Metanephros (tissue), 2 donors: ENCODE data around the gene LMLN. TPM values are rescaled to one million over a fixed set of nuclear protein-coding genes. Genes with fewer than 3 reads are reported as not detected.

Experiments used
- small RNA-seq: library from RNA; depleted of rRNA; stranded (forward); fragments of <200 nt; gene quantifications from one replicate; pipeline ENCODE3, GENCODE V24; 2014; ENCODE audit warnings: low replicate concordance
- total RNA-seq: library from RNA; depleted of rRNA; stranded (reverse); fragments of >200 nt; gene quantifications from one replicate; pipeline ENCODE4 v1.2.3, GENCODE V29; 2014

Gene LMLN, protein sequence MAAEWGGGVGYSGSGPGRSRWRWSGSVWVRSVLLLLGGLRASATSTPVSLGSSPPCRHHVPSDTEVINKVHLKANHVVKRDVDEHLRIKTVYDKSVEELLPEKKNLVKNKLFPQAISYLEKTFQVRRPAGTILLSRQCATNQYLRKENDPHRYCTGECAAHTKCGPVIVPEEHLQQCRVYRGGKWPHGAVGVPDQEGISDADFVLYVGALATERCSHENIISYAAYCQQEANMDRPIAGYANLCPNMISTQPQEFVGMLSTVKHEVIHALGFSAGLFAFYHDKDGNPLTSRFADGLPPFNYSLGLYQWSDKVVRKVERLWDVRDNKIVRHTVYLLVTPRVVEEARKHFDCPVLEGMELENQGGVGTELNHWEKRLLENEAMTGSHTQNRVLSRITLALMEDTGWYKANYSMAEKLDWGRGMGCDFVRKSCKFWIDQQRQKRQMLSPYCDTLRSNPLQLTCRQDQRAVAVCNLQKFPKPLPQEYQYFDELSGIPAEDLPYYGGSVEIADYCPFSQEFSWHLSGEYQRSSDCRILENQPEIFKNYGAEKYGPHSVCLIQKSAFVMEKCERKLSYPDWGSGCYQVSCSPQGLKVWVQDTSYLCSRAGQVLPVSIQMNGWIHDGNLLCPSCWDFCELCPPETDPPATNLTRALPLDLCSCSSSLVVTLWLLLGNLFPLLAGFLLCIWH
- 8.0 TPM for total RNA-seq

DNA sequence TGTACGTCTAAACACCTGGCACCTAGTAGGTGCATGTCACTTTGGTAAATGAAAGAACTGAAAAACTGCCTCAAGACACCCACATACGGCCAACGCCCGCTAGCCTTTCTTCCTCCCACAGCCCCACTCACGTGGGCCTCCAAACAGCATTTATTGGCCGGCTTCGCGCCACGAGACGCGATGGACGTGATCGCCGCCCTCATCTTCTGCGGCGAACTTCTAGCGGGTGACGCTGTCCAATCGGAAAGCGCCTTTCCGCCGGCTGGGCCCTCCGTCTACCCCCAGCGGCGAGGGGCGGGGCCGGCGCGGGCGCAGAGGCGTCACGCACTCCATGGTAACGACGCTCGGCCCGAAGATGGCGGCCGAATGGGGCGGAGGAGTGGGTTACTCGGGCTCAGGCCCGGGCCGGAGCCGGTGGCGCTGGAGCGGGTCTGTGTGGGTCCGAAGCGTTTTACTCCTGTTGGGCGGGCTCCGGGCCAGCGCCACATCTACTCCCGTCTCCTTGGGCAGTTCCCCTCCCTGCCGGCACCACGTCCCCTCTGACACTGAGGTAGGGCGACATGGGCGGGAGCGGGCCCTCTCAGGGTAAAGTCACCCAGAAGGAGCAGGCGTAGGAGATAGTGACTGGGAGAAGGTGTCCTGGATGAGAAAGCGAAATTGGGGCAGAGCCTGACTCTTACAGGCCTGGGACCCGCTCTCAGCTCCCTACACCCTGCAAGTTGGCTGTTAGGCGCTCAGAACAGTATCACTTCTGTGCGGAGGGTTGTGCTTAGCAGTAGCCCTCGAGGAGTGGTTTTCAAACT, at the start of gene LMLN:
TSS of gene LMLN (plus strand) at position 327 of the 803 bp plus-strand sequence. CDS start at position 356, 29 bp downstream.

DNA sequence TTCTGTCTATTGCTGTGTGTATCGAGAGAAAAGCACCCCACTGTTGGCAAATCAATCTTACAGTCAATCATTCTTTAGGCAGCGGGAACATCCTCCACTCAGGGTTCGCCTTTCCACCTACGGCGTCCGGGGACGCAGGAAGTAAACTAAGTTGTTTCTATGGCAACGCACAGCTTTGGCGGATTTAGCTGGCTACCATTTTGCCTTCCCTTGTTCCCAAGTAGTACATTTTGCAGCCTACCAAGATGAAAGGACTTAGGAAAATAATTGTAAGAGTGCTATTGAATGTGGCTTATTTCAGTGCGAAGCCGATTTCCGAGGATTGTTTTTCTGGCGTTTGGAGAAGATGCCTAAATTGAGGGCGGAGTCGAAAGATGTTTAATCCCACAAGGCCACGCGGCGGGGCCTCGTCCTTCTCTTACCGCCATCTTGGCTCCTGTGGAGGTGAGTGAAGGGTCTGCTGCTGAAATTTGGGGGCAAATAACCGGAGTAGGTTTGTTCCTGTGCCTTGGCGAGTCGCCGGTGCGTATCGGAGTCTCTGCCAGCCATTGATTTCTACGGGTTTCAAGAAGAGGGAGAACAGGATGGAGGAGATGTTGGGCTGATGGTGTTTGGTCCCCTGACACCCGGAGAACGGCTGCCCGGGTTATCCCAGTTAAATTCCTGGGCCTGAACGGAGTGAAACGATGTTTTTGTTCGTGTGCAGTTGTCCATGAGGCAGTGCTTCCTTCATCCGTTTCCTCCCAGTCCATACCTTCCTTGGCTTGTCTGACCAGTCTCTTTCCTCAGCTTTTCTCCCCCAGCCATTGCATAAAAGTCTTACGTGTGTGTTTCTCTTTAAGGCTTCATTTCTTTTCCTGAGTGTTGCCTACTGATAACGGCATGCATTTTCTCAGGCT, 10.0 kb upstream of the LMLN start, which contains the start of gene RPL35A:
TSS of gene RPL35A (plus strand) at position 413 of the 899 bp plus-strand sequence. CDS start 778 bp downstream, outside the sequence.

Small RNA genes lying within 50 kb of the gene (small RNA-seq; reads per million reads assigned to genes)
- gene RNU6-621P (not detected), gene RNU6-821P (not detected)

Other genes starting within 250 kb of the LMLN start
- 16.3 TPM for gene RUBCN, start 223.3 kb upstream of the LMLN start, total RNA-seq
- 48.5 TPM for gene FYTTD1, start 210.3 kb upstream of the LMLN start, total RNA-seq
- gene LRCH3, start 169.0 kb upstream of the LMLN start, total RNA-seq = 92.8 TPM
- gene RPL35A, start 10.0 kb upstream of the LMLN start, total RNA-seq = 636 TPM